GM19035 (cell line): ENCODE measurements around the gene ZNF609.

Experiments
- ATAC-seq: cut with Tn5 transposase; IDR thresholded peaks from one replicate; pipeline ENCODE4 v1.9.1; 2021; ENCODE audit not compliant: unreplicated experiment

ZNF609 gene

GRCh38 chr15:64716452-64716851, 256.1 kb downstream of the ZNF609 start:
- no peak for ATAC-seq

GRCh38 chr15:64717130-64717529, 256.8 kb downstream of the ZNF609 start:
- ATAC-seq = no peak

DNA sequence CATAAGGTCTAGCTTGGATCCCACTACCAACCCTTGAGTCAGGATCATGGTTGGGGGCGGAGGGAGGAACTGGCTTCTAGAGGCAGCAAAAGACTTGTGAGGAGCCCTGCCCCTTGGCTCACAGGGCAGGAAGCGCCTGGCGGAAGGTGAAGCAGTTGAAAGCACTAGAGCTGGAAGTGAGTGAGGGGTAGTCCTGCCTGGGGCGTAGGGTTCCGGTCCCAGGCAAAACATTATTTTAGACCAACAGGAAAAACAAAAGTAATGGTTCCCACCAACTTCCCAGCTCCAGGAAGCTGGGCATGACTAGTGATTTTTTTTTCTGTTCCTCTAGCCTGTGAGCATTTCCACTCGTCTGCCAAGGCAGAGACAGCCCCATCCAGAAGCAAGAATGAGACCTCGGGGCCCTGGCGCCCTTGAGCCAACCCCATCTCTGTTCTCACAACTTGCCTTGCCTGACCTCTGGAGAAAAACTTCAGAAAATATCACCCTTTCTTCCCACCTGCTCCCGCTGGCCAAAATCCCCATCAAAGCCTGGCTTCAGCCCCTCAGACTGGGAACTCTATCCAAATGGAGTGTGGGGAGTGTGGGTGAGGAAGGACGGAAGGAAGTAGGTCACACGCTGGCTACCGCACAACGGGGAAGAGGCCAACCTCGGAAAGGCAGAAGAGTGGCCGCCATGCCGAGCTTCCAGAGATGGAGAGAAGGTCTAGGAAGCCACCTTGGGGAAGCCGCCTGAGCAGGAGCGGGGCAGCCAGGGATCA, 257.5 kb downstream of the ZNF609 start:
- ATAC-seq = no peak

- no peak for ATAC-seq
Measured at GRCh38 chr15:64720188-64720587, 259.8 kb downstream of the ZNF609 start.

GRCh38 chr15:64730151-64730550, 269.8 kb downstream of the ZNF609 start:
- ATAC-seq = no peak

GRCh38 chr15:64731012-64731804, 270.8 kb downstream of the ZNF609 start:
- no peak for ATAC-seq

DNA sequence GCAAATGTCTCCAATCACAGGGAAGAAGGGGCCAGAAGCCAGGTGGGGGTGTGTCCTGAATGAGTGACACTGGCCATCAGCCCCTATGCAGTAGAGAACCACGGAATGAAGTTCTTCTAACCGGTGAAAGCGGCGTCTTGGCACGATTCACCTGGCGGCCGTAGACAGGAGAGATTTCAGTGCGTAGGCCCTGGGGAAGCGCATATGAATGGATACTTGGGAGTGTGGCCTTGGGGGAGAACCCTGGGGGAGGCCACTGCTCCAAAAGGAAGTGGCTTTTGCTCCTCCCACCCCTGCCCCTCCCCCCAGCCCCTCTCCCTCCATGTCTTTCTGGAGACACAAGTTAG, 271.4 kb downstream of the ZNF609 start:
- ATAC-seq = no peak

- ATAC-seq = no peak
Measured at GRCh38 chr15:64732156-64732860, 271.9 kb downstream of the ZNF609 start.
